Stimulated activated CD4-positive, alpha-beta T cell treated with anti-CD3 and anti-CD28 coated beads, Interleukin-4, amount 100 ng/mL, for 48 hours (primary cell): ENCODE results near the gene NDUFAF5.

Experiments used
- DNase-seq, 2 donors: peaks; one replicate each; pipeline ENCODE4 v3.0.0-alpha.2; 2020; ENCODE audit warnings: low read depth in 2 of 2

The NDUFAF5 gene

GRCh38 chr20:13777171-13777601, 7.6 kb upstream of the NDUFAF5 start:
- DNase-seq: no peak

- no peak for DNase-seq
Observed at GRCh38 chr20:13778827-13779226, 6.0 kb upstream of the NDUFAF5 start.

DNA sequence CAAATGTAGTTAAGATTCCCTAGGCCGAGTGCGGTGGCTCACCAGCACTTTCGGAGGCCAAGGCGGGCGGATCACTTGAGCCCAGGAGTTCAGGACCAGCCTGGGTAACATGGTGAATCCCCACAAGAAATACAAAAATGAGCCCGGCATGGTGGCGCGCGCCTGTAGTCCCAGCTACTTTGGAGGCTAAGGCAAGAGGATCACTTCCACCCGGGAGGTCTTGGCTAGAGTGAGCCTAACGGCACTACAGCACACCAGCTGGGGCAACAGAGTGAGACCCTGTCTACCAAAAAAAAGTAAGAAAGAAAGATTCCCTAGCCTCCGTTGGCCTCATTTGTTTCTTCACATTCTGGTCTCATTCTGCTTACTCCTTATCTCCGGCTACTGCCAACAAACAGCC, 1.3 kb upstream of the NDUFAF5 start:
- DNase-seq: no peak

GRCh38 chr20:13784271-13784892, 446 bp upstream of the NDUFAF5 start:
- no peak for DNase-seq

DNA sequence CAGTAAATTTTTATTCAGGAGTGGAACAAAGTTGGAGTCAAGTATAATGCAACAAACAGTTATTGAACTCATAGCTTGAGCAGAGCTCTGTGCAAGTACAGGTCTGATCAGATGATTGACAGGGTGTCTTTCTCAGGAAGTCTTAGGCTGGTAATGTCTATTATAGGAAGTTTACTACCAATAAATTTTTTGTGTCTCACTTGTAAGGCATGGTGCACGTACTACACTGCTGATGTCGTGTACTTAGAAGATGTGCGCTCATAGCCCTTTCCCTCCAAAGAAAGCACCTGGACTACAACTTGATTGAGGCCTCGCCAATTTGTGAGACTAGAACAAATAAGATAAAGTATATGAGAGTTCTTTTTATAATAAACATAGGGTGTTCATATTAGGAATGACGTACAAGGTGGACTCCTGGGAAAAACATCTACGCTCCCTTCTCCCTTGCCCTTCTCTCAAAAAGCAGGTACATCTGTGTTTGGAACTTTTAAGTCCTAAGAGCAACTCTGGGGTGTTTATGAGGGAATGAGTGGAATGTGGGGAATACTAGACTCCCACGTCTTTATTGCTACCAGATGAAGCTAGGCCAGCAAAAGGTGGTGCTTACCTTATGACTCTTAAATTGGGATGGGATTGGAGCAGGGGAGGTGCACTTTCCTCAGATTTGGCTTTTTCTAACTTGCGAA, 1.5 kb downstream of the NDUFAF5 start:
- DNase-seq: no peak

GRCh38 chr20:13788167-13788834, 3.5 kb downstream of the NDUFAF5 start:
- DNase-seq: peak in 1 of 2 donors; percentile 7

DNA sequence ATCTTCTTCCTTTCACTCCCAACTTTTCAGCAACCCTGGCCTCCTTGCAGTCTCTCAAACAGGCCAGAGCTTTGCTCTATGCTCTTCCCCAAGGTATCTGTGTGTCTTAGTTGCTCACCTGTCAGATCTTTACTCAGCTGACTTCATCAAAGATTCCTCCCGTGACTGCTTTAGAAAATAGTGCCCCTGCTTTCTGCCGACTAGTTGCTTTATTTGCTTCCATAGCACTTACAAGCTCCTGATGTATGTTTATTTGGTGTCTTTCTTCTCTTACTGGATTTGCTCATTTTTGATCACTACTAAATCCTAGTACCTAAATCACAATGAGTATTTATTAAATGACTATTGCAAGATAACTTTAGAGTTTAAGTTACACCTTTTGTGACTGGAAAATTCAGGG, 5.9 kb downstream of the NDUFAF5 start:
- DNase-seq: no peak

DNA sequence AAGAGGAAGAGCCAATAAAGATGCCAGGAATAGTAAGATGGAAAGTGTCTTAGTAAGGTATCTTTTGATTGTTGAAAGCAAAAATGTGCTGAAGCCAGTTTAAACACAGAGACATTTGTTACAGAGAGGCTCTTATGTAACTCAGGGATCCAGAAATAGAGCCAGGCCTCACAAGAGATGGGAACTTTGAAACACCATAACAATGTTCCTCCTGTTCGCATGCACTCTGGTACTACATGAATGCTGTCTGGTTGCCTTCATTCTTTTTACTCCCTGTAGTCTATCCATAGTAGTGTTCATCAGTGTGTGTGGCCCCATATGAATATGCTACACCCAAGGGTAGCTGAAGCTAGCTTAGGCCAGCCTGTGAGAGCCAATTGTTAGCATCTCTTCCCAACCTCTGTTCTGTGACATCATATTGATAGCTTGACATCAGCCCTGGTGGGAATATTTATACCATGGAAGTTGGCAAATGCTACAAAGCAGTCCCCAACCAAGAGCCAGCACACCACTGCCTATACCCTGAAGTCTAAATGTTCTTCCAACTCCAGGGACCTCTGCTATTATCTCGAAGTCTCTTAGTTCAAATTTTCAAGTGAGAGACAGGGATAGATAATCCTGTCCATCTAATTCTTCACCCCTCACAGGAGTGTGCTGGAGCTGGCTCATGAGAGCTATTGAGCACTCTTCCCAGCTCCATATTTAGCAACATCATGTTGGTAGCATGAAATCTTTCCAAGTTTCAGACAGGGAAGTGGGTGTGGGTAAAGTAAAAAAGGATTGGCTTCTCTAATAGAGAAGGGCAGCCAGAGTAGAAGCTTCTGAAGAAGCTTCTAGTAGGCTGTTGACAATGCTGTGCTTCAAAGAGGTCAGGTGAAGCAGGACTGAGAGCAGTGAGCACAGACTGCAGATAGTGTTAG, 7.0 kb downstream of the NDUFAF5 start:
- no peak for DNase-seq

GRCh38 chr20:13793001-13793400, 8.2 kb downstream of the NDUFAF5 start:
- DNase-seq: no peak

- no peak for DNase-seq
Observed at GRCh38 chr20:13794667-13795066, 9.8 kb downstream of the NDUFAF5 start.

DNA sequence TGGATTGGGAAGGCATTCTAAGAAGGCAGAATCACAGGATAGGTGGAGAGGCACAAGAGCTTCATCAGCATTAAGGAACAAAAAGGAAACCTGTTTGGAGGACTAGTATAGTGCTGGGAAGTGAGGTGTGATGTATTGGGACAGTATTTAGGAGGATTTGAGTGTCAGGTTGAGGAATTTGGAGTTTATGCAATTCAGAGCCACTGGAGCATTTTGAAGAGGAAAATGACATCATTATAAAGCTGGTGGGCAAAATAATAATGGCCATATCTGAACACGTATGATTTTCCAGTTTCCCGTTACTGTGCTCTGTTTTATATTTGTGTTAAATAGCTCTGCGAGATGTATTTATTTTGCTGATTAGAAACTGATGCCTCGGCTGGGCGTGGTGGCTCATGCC, 14.2 kb downstream of the NDUFAF5 start:
- no peak for DNase-seq

DNA sequence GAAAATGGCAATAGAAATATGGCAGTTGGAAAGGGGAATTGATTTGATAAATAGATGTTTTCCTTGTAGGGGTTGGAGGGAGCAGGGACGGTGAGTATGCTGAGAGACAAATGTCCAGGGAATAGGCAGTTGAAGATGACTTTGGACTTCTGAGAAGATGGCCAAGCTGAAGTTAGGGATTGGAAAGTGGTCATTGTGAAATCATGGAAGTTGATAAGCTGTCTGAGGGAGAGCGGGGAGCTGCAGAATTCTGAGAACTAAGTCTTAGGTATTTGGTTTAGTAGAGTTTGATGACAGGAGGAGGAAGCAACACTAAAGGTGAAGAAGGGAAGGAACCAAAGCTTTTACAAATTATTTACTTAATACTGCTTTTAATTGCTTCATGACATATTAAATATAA, 15.1 kb downstream of the NDUFAF5 start:
- no peak for DNase-seq

GRCh38 chr20:13800728-13801134, 15.9 kb downstream of the NDUFAF5 start:
- no peak for DNase-seq

DNA sequence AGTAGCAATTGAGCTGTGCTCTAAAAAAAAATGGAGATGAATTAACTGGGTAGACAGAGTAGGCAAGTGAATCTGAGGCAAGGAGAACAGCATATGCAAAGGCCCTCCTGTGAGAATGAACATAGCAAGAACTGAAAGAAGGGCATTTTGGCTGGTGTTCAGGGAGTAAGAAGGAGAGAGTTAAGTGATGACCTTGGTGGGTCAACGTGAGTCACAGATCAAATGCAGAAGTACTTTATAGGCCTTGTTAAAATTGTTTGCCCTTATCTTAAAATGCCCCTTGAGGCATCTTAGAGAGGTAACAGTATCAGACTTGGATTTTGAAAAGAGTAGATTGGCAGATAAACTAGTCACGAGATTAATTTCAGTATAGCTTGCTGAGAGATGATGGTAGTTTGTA, 24.5 kb downstream of the NDUFAF5 start:
- no peak for DNase-seq

GRCh38 chr20:13809855-13810254, 25.0 kb downstream of the NDUFAF5 start:
- DNase-seq: no peak

DNA sequence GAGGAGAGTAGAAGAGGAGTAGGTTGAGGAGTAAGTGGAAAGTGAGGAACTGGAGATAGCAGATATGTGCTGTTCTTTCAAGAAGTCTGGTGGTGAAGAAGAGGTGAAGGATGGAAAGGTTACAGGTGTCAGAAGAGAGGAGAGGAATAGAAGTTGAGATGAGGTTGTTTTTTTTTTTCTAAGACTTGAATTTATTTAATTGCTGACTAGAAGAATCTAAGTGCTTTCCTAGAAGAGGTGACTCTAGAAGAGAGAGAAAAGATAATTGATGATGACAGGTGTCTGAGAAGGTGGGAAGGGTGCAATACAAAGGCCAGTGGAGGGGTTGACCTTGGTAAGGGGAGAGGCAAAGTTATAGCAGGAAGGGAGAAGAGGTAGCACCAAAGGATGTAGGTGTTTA, 25.6 kb downstream of the NDUFAF5 start:
- DNase-seq: no peak

DNA sequence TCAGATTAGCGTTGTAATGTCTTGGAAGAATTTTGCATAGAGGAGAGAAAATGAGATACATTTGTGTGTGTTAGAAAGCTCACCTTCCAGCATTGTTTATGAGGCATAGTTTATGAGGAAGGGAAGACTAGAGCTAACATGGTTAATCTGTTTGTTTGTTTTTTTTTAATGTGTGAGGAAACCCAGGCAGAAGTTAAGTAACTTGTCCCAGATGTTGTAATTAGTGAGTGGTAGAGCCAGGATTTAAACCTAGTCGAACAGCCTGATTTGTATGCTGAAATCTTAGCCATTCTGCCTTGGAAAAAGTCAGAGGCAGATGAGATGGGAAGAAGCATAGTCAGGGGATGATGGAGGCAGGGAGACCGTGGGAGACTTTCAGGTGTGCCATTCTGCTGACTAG, 29.1 kb downstream of the NDUFAF5 start:
- no peak for DNase-seq

- no peak for DNase-seq
Observed at GRCh38 chr20:13814672-13815071, 29.8 kb downstream of the NDUFAF5 start.

DNA sequence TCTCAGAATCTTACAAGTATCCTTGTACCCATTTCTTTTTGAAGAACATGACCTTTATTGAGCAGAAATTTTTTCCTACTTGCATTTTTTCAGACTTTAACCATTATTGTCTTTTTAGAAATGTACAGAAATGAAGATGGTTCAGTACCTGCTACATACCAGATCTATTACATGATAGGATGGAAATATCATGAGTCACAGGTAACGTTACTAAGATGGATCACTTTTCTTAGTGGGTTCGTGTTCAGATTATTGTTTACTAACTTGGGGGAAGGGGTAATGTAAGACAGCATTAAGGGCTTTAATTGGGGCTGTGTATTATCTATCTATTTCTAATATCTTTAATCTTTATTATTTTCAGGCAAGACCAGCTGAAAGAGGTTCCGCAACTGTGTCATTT, 31.9 kb downstream of the NDUFAF5 start:
- DNase-seq: no peak

DNA sequence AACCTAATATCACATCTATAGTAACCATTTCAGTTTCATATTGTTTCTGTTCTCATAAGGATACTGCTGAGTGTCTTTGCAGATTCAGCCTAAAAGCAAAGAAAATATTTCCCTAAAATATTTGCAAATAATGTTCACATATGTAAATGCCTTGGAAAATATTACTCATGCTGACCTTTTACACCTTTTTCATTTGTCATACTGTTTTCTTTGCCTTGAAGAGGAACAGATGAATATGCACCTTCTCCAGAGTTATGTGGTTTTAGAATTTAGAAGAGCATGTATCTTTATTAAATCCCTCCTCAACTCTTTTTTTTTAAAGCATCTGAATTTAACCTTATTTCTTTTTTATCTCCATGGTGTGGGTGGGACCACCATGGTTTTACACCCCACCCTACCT, 32.5 kb downstream of the NDUFAF5 start:
- DNase-seq: no peak

GRCh38 chr20:13819885-13820645, 35.2 kb downstream of the NDUFAF5 start:
- DNase-seq: no peak
